HG03066 (cell line): ENCODE measurements around the gene ANKRD13C.

Experiments used
- ATAC-seq: cut with Tn5 transposase; IDR thresholded peaks from one replicate; pipeline ENCODE4 v1.9.1; 2021; ENCODE audit warnings: low read depth; ENCODE audit not compliant: unreplicated experiment

Gene ANKRD13C

DNA sequence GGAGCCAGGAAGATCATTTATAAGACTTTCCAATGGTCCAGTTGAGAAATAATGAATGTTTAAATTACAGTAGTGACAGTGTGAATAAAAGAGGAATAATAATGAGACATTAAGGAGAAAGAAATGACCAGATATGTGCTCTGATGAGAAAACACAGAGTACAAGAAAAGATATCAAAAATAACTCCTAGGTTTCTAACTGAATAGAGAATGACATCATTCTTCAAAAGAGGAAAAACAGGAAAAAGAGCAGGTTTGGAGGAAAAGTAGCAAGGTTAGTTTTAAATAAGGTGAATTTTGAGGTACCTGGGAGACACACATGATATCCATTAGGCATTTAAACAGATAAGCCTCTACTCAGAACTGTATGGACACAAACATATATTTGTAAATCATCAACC, 55.0 kb downstream of the ANKRD13C start:
- no peak for ATAC-seq

DNA sequence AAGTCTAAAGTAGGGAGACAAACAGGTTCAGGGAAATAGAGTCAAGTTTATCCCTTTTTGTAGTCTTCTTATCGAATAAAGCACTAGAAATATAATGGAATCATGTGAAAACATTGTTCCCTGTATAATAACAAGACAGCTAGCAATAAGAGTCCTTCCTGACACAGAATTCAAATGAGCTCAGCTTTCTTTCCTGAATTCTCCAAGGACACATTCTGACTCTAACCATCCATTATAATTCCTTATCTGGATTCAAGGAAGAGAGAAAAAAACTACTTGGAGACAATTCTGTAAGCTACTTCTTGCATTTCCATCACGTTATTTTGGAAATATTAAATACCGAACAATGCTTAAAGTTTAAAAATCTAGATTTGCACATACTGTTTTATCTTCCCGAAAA, 58.8 kb downstream of the ANKRD13C start:
- no peak for ATAC-seq

DNA sequence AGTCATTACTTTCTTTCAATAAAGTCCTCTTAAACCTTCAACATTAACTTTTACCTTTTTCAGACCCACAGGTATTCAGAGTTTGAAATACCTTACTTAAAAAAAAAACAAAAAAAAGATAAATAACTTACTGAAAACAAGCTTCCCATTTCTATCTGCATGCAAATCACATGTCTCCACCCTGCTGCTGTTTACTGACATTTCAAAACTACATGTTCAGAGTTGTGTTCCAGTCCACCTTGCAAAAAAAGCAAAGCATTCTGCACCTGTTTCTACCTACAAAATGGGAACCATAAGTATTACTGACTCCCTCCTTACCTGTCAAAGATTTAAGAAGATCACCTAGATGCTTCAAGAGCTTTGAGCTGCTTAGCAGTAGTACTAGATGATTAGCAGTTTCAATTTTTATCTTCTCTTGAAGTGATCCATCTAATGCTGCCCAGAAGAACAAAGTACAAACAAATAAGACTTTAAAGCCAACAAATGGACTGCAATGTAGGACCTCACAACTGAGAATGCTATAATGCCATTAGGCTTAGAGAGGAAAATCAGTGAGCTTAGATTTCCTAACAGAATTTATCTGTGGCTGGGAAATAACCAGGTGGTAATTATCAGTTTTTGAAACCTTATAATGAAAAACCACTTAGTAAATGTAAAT, 61.2 kb downstream of the ANKRD13C start:
- ATAC-seq = no peak

DNA sequence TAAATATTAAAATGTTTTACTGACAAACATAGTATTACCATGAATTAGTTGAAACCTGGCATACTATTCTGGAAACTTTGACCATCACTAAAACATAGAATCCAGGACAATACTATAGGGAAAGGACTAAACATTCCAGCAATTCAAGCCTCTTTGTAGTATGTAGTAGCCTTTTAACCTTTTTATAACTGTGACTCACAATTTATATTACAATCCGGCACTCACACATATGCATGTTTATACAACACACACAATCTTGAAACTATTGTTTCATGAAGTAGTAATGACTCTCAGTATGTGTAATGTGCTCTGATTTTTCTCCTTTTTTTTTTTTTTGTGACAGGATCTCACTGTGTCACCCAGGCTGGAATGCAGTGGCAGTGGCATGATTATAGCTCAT, 64.3 kb downstream of the ANKRD13C start:
- no peak for ATAC-seq

DNA sequence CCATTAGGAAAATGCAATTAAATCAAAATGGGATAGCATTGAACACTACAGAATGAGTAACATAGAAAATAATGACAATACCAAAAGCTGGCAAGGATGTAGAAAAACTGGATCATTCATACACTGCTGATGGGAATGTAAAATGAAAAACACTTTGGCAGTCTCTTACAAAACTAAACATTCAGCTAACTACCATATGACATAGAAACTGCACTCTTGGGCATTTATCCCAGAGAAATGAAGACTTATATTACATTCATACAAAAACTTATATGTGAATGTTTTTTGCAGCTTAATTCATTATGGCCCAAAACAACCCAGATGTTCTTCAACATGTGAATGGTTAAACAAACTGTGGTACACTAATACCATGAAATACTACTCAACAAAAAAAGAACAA, 66.4 kb downstream of the ANKRD13C start:
- no peak for ATAC-seq

DNA sequence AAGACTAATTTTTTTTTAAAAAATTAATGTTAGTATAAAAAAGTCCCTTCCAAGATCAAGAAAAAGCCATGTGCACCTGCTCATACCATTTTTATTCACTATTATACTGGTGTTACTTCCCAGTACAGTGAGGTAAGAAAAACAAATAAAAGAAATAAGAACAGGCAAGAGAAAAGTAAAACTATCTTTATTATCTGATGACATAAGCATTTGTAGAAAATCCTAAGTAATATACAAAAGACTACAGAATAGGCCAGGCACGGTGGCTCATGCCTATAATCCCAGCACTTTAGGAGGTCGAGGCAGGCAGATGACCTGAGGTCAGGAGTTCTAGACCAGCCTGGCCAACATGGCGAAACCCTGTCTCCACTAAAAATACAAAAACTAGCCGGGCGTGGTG, 68.1 kb downstream of the ANKRD13C start:
- ATAC-seq = no peak

DNA sequence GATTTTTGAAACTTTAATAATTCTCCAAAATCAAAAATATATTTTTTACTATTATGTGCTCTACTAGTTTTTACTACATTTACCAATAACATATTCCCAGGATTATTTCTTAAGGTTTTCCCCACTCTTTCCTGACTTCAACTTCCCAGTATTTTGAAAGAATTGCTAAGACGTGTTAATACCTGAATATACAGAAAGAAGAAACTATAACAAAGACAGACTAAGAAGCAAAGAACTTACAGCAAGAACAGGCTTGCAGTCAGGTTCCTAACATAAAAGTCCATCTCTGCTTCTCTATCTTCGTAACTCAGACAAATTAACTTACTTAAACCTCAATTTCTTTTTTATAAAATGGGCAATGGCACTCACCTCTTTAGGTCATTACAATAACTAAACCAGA, 70.2 kb downstream of the ANKRD13C start:
- no peak for ATAC-seq

DNA sequence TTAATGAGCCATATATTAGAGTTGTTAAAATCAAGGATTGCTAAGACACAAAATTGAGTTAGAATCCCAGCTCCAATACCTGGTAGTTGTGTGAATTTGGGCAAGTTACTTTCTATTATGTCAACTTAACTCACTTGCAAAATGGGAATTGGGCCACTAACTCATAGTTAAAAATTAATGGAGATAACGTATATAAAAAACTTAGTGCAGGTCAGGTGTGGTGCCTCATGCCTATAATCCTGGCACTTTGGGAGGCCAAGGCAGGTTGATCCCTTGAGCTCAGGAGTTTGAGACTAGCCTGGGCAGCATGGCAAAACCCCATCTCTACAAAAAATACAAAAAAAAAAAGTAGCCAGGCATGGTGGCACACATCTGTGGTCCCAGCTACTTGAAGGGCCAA, 75.8 kb downstream of the ANKRD13C start:
- no peak for ATAC-seq

DNA sequence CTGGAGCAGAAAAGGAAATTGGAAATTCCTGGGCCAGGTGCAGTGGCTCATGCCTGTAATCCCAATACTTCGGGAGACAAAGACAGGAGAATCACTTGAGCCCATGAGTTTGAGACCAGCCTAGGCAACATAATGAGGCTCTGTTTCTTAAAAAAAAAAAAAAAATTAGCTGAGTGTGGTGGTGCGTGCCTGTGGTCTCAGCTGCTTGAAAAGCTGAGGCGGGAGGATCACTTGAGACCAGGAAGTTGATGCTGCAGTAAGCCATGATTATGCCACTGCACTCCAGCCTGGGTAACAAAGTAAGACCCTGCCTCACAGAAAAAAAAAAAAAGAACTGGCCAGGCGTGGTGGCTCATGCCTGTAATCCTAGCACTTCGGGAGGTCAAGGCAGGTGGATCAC, 76.6 kb downstream of the ANKRD13C start:
- no peak for ATAC-seq

DNA sequence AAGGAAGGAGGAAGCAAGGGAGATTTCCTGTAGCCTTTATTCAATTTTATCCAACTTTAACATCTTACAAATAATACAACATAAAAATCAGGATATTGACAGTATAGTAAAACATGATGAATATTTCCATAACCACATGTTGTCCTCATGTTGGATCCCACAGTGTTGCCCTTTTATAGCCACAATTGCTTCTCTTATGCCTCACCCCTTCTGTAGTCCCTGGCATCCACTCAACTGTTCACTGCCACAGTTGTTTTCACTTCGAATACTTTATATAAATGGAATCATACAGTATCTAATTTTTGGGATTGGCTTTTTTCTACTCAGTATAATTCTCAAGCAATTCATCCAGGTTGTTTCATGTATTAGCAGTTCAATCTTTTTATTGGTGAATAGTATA, 88.6 kb downstream of the ANKRD13C start:
- ATAC-seq = no peak

DNA sequence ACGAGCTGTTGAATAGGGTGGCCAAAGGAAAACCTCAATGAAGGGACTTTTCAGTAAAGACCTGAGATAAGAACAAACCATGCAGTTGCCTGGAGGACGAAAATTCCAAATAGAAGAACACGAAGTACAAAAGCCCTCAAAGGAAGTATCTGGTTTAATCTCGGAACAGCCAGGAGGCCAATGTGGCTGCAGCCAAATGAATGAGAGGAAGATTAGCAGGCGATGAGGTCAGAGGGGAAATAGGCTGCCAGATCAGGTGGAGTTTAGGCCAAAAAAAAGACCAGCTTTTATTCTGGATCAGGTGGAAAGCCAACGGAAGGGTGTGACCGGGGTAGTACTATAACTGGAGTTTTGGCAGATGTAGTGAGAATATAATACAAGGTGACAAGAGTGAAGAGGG, 89.7 kb downstream of the ANKRD13C start:
- ATAC-seq = no peak

DNA sequence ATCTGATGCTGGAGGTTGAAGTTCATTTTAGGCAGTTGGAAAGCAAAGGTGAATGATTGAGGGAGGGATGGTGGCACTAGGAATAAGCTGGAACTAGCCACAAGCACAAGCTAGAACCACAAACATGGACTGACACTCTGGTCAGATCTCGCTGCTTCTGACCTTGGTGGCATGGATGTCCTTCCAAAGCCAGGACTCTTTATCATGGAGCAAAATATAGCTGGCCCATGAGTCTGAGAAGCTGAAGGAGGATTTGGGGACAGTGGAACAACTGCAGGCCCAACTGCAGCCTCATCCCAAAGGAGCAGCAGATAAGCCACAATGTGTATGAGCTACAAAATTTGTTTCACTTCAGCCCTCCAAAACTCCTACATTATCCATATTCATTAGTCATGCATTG, 97.9 kb downstream of the ANKRD13C start:
- ATAC-seq = no peak

DNA sequence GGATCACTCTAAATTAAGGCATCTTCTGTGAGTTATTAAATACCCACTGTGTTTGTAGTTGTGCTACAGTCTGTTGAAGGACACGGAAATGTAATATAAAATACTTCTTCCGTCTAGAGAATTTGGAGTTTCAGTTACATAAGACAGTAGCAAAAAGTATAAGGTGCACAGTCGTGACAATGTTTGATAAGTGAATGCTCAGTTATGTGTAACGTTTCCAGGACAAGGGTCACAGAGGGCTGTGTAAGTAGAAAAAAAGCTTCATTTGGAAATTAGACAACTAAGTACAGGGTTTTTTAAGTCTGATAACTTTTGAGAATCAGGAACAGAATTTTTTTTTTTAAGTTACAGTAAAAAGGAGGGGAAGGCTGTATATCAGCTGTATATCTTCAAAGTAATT, 105.8 kb downstream of the ANKRD13C start:
- no peak for ATAC-seq

DNA sequence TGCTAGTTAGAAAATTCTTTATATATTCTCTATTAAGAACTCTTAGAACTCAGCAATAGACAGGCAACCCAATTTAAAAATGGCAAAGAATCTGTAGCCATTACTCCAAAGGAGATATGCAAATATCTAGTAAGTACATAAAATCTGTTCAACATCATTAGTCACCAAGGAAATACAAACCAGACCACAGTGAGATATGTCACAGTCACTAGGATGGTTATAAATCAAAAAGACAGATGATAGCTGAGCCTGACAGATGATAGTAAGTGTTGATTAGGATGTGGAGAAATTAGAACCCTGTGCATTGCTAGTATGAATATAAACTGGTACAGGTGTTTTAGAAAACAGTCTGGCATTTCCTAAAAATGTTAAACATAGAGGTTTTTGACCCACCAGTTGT, 106.8 kb downstream of the ANKRD13C start:
- no peak for ATAC-seq

DNA sequence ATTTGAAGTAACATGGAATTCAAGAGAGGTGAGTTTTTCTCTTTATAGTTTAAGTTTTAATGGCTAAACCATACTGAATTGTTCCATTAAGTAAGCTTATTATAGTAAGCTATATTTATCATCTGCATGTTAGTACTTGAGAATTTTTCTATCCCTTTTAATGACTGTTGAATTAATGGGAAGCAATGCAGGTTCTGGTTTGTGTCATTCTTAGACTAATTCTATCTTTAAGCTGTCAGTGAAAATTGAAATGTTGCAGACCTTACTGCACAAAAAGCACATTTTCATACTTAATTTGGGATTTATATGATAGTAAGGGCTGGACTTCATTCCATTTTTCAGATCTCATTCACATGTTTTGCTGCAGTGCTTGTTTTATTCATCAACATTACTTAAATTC, 107.4 kb downstream of the ANKRD13C start:
- ATAC-seq = no peak

DNA sequence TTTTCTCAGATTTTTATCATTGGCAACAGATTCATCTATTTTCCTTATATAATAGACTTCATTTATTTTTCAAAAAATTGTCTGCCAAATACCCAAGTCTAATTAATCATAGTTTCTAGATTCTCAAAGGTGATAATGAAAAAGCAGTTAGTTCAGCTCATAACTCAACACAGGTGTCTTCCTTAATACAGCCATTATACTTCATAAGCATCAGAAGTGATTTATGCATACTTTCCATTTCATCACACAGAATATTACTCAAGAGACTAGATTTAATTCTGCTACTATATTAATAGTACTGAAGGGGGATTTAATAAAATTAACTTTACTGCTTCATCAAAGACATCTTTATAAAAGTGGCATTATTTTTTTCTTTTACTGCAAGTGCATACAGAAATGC, 114.6 kb downstream of the ANKRD13C start:
- no peak for ATAC-seq

DNA sequence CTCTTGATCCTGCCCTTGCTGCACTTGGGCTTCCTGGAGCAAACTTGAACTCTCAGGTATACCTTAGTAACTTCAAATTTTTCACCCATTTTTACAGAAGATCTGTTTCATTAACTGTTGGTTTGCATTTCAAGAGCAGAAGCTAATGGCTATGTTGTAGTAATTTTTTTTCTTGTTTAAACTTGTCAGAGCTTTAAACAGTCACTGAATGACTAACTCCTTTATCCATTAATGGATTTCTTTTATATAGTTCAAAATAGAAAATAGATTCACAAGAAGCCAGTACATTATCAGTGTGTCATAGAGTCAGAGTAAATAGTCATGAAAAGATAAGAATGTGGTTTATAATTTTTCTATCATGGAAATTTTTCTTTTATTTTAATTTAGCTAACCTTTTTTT, 119.8 kb downstream of the ANKRD13C start:
- no peak for ATAC-seq

DNA sequence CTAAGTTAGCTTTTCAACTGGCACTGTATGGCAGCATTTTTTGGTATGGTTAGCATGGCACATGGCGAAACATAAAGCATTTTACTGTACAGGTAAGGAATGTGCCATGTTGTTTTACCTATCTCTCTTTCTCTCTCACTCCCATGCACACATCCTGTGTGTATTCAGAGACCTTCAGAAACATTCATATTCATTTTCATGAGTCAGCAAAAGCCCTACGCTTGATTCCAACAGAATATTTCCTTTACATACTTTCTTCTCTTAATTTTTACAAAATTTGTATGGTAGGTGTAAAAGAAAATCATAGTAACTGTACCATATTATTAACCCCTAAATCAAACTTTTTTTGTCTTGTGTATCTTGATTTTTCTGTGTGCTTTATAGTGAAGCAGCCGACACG, 123.0 kb downstream of the ANKRD13C start:
- ATAC-seq = no peak

DNA sequence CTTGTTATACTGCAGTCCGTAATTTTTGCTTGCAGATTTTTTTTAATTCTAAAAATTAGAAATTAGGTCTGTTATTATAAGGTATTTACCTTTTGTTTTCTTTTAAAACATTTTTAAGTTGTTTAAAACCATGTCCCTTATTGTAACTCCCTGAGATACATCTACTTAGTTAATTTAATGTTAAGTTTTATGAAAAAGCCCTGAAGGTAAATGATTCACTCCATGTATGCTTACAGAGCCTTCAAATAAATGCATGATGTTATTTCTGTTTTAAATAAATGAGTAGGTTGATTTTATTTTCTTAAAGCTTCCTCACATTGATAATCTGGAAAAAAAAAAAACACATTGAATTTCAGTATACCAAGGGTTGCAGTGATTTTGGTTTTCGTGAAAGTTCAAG, 125.9 kb downstream of the ANKRD13C start:
- no peak for ATAC-seq

DNA sequence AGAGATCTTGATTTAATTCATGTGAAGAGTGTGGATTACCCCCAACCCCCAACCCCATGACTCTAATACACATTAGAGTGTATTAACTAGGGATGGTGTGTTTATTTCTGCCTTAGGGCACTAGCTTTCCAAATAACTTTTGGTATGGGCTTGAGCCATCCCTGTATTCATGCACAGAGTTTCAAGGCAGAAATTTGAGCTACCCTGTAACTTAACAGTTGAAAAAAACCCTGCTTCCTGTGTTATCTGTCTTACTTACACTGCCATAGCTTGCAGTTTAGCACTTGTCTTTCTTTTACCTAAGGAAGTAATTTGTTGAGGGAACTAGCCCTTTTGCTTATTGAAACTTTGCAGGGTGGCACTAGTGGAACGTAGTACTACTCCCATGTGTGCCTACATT, 127.1 kb downstream of the ANKRD13C start:
- no peak for ATAC-seq

DNA sequence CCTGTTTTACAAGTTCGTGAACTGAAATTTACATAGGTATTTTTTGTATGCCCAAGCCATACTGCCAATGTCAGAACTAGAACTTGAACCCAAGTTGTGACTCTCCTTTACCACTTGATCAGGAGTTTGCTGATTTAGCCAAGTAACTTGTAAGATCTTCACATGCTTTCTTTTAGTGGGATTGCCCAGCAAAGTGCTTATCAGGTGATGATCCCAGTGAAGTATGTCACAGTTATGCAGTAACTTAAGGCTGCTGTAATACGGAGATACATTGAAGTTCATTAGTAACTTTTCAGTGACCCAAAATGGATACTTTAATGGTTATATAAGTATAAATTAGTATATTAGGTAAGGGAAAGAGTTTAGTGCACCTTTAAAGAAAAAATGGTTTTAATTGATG, 129.6 kb downstream of the ANKRD13C start:
- ATAC-seq = no peak

DNA sequence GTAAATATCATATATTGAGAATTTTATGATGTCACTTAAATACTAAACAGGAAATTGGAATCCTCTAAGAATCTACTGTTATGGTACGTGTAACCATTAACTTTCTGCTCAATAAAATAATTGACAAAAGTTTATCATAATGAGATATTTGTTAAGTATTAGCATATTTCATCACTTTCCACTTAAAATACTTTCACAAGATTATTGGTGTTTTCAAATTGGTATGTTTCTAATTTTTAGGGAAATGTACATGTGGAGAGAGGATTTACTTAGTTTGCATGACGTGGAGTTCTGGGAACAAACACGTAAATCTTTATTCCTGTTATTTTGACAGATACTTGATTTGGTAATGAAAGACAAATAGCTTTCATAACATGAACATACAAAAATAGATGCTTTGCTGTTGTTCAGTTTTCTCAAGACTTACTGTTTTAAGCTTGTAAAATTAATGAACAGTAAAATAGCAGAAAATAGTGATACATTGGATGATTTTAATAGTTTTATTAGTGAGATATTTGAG, 131.7 kb downstream of the ANKRD13C start:
- no peak for ATAC-seq
